Epidermal melanocyte (primary cell): ENCODE data around the gene PCDHGA10.
"Not testable (repeated sequence)": the region's sequence is repeated elsewhere in the genome, so short reads cannot be mapped to it uniquely, and the experiment has no call there.

Experiments used
- DNase-seq: peaks from one replicate; pipeline ENCODE4 v3.0.0; 2011; ENCODE audit warnings: low spot score; ENCODE audit not compliant: insufficient read length

Gene PCDHGA10

DNA sequence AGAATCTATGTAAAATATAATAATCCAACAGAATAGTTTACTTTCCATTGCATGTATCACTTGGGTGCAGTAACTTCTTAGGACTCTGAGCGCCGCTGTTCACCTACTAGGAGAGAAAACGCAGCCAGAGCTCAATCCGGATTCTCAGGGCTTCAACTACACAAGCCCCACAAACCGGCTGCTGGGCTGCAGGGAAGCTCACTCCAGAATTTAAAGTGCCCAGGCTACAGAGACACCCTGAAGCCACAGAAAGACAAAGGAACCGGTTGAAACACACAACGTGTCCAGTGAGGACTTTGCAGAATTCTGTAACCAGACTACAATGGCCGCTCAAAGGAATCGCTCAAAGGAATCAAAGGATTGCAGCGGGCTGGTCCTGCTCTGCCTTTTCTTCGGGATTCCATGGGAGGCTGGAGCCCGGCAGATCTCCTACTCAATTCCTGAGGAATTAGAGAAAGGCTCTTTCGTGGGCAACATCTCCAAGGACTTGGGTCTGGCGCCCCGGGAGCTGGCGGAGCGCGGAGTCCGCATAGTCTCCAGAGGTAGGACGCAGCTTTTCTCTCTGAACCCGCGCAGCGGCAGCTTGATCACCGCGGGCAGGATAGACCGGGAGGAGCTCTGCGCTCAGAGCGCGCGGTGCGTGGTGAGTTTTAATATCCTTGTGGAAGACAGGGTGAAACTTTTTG lies at the start of gene PCDHGA10:
Gene PCDHGA10, plus strand, starts transcription at position 134 of the 686 bp plus-strand sequence. Its CDS starts 189 bp downstream, at position 323.
- DNase-seq: peak; percentile 46

DNA sequence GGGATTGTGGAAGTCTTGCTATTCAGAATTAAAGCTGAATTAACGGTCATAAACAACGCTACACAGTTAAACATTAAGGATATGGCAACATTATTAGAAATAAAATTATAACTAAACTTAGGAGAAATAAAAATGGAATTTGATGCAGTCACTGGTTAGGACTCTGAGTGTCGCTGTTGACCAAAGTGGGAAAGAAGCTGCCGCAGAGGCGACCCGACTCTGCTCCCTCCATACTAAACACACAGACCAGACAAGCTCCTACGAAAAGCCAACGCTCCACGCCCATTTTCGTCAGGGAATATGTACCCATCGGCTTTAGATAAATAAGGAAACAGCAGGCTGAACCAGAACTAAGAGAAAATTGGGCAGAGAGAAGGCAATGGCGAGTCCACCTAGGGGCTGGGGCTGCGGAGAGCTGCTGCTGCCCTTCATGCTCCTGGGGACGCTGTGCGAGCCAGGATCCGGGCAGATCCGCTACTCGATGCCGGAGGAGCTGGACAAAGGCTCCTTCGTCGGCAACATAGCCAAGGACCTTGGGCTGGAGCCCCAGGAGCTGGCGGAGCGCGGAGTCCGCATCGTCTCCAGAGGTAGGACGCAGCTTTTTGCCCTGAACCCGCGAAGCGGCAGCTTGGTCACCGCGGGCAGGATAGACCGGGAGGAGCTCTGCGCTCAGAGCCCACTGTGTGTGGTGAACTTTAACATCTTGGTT lies 48.7 kb upstream of the PCDHGA10 start, which contains the start of gene PCDHGA5:
Gene PCDHGA5, plus strand, starts transcription at position 211 of the 709 bp plus-strand sequence. Its CDS starts 169 bp downstream, at position 380.
- DNase-seq: no peak

DNA sequence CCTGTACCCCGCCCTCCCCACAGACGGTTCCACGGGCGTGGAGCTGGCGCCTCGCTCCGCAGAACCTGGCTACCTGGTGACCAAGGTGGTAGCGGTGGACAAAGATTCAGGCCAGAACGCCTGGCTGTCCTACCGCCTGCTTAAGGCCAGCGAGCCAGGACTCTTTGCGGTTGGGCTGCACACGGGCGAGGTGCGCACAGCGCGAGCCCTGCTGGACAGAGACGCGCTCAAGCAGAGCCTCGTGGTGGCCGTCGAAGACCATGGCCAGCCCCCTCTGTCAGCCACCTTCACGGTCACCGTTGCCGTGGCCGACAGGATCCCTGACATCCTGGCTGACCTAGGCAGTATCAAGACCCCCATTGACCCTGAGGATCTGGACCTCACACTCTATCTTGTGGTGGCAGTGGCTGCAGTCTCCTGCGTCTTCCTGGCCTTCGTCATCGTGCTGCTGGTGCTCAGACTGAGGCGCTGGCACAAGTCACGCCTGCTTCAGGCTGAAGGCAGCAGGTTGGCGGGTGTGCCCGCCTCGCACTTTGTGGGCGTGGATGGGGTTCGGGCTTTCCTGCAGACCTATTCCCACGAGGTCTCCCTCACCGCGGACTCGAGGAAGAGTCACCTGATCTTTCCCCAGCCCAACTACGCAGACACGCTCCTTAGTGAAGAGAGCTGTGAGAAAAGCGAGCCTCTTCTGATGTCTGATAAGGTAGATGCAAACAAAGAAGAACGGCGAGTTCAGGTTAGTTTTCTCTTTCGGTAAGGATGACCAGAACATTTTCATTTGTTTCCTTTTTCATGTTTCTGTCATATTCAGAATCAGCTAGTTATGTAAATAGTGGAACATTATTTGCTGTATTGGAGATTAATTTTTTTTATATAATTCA lies 46.5 kb upstream of the PCDHGA10 start:
- no peak for DNase-seq

DNA sequence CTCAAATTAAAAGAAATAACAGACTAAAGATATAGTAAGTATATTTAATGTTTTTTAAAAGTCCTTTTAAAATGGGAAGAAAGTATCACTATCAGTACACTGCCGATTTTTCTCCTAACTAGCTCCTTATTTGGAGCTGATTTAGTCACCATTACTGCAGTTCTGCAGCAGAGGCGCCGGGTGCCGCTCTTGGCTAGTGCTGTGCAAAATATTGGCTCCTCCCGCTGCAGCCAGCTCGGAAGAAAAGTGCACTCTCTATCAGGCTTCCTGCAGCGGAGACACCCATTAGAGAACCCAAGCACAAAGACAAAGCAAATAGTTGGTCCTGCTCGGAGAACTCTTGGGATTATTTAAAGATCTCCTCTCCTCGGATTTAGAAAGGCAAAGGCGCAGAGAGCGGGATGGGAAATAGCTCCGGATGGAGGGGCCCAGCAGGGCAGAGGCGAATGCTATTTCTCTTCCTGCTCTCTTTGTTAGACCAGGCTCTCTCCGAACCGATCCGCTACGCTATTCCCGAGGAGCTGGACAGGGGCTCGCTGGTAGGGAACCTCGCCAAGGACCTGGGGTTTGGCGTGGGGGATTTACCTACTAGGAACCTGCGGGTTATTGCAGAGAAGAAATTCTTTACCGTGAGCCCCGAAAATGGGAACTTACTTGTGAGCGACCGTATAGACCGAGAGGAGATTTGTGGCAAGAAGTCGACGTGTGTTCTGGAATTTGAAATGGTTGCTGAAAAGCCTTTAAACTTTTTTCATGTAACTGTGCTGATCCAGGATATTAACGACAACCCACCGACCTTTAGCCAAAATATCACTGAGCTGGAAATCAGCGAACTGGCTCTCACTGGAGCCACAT lies 42.6 kb upstream of the PCDHGA10 start, which contains the start of gene PCDHGB3:
Gene PCDHGB3, plus strand, starts transcription at position 249 of the 855 bp plus-strand sequence. Its CDS starts 153 bp downstream, at position 402.
- DNase-seq: no peak

DNA sequence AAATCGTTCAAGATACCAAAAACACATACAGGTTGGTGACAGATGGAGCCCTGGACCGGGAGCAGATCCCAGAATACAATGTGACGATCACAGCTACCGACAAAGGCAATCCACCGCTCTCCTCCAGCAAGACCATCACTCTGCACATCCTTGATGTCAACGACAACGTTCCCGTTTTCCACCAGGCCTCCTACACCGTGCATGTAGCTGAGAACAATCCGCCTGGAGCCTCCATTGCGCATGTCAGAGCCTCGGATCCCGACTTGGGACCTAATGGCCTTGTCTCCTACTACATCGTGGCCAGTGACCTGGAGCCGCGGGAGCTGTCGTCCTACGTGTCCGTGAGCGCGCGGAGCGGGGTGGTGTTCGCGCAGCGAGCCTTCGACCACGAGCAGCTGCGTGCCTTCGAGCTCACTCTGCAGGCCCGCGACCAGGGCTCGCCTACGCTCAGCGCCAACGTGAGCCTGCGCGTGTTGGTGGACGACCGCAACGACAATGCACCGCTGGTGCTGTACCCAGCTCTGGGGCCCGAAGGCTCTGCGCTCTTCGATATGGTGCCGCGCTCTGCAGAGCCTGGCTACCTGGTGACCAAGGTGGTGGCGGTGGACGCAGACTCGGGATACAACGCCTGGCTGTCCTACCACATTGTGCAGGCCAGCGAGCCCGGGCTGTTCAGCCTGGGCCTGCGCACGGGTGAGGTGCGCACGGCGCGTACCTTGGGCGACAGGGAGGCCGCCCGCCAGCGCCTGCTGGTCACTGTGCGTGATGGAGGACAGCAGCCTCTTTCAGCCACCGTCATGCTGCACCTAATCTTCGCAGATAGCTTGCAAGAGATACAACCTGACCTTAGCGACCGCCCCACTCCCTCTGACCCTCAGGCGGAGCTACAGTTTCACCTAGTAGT lies 41.0 kb upstream of the PCDHGA10 start:
- no peak for DNase-seq

GRCh38 chr5:141373673-141374317 lies 39.0 kb upstream of the PCDHGA10 start, which contains the start of gene PCDHGA6:
Gene PCDHGA6 (plus strand): TSS chr5:141373891. CDS start chr5:141374084, 193 bp downstream.
- no peak for DNase-seq

- no peak for DNase-seq
These were observed 38.2 kb upstream of the PCDHGA10 start for GRCh38 chr5:141374627-141375026.

DNA sequence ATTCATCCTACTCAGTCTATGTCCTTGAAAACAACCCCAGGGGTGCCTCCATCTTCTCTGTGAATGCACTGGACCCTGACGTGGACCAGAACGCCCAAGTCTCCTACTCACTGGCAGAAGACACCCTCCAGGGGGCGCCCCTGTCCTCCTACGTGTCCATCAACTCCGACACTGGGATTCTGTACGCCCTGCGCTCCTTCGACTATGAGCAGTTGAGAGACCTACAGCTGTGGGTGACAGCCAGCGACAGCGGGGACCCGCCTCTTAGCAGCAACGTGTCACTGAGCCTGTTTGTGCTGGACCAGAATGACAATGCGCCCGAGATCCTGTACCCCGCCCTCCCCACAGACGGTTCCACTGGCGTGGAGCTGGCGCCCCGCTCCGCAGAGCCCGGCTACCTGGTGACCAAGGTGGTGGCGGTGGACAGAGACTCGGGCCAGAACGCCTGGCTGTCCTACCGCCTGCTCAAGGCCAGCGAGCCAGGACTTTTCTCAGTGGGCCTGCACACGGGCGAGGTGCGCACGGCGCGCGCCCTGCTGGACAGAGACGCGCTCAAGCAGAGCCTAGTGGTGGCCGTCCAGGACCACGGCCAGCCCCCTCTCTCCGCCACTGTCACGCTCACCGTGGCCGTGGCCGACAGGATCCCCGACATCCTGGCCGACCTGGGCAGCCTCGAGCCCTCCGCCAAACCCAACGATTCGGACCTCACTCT lies 37.2 kb upstream of the PCDHGA10 start:
- not testable (repeated sequence) for DNase-seq

- no peak for DNase-seq
These were observed 30.1 kb upstream of the PCDHGA10 start, which contains the start of gene PCDHGA7 for GRCh38 chr5:141382469-141383294. Gene PCDHGA7 (plus strand): TSS chr5:141382742. CDS start chr5:141382900, 158 bp downstream.

DNA sequence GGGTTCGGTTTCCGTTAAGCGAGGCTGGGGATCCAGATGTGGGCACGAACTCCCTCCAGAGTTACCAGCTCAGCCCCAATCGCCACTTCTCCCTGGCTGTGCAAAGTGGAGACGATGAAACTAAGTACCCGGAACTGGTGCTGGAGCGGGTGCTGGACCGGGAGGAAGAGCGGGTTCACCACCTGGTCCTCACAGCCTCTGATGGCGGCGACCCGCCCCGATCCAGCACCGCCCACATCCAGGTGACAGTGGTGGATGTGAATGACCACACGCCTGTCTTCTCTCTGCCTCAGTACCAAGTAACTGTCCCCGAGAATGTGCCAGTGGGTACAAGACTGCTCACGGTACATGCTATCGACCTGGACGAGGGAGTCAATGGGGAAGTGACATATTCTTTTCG lies 29.4 kb upstream of the PCDHGA10 start:
- DNase-seq: no peak

GRCh38 chr5:141384471-141385267 lies 28.1 kb upstream of the PCDHGA10 start:
- no peak for DNase-seq

- not testable (repeated sequence) for DNase-seq
These were observed 25.1 kb upstream of the PCDHGA10 start, which contains the start of gene PCDHGB4 for GRCh38 chr5:141387557-141388311. Gene PCDHGB4 (plus strand): TSS chr5:141387698. CDS start chr5:141387885, 187 bp downstream.

GRCh38 chr5:141388661-141389060 lies 24.1 kb upstream of the PCDHGA10 start:
- DNase-seq: no peak

- DNase-seq: no peak
These were observed 23.4 kb upstream of the PCDHGA10 start for GRCh38 chr5:141389153-141390042.
